ENCODE measurements around the gene IL17C.

DNA sequence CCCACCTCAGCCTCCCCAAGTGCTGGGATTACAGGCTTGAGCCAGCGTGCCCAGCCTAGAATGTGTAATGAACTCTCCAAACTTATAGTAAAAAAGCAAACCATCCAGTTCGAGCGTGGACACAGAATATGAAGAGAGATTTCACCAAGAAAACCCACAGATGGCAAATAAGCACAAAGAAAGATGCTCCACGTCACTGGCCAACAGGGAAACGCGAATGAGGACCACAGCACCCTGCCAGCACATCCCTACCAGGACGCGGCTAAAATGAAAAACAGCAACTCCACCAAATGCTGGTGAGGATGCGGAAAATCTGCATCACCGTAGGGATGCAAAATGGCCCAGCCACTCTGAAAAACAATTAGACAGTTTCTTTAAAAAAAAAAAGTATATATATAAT is 23.1 kb downstream of the IL17C start:
- TF ChIP-seq, protein P1, sequence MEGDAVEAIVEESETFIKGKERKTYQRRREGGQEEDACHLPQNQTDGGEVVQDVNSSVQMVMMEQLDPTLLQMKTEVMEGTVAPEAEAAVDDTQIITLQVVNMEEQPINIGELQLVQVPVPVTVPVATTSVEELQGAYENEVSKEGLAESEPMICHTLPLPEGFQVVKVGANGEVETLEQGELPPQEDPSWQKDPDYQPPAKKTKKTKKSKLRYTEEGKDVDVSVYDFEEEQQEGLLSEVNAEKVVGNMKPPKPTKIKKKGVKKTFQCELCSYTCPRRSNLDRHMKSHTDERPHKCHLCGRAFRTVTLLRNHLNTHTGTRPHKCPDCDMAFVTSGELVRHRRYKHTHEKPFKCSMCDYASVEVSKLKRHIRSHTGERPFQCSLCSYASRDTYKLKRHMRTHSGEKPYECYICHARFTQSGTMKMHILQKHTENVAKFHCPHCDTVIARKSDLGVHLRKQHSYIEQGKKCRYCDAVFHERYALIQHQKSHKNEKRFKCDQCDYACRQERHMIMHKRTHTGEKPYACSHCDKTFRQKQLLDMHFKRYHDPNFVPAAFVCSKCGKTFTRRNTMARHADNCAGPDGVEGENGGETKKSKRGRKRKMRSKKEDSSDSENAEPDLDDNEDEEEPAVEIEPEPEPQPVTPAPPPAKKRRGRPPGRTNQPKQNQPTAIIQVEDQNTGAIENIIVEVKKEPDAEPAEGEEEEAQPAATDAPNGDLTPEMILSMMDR (IDR thresholded peaks at IDR 0.05): no peak
- no peak for TF ChIP-seq ZFX (IDR thresholded peaks at IDR 0.05; ENCODE audit: borderline replicate concordance)

Data from 22Rv1 (cell line).